ENCODE results near the gene PRSS56.

Gene PRSS56

DNA sequence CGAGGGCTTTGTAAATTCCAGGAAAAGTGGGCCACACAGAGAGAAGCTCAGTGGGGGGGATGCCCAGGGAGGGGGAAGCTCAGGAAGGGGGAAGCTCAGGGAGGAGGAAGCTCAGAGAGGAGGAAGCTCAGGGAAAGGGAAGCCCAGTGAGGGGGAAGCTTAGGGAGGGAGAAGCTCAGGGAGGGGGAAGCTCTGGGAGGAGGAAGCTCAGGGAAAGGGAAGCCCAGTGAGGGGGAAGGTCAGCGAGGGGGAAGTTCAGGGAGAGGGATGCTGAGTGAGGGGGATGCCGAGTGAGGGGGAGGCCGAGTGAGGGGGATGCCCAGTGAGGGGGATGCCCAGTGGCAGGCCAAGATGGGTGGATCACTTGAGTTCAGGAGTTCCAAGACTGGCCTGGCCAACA, 18.5 kb downstream of the PRSS56 start:
- no peaks in the 10 kb centered on the region for H3K27me3 ChIP-seq (ENCODE audit: insufficient read depth, low read length)
- H3K4me3 ChIP-seq (ENCODE audit: low read depth, low read length), result no peak overlapping the region
- no peak overlapping the region for H4K91ac ChIP-seq (ENCODE audit: low read depth, low read length)
- H3K9me3 ChIP-seq (ENCODE audit: insufficient read depth, low read depth, low read length), result peaks cover 6% of the 10 kb centered on the region
- H3K23ac ChIP-seq (ENCODE audit: low read length), result no peak overlapping the region
- H3K36me3 ChIP-seq (ENCODE audit: control insufficient read depth in 1 of 2, insufficient read depth in 2 of 2, low read length in 2 of 2), result no peaks in the 10 kb centered on the region
- no CpG with 5 or more reads among the region's 4 CpGs for WGBS (ENCODE audit: extremely low coverage, insufficient coverage, insufficient read length)
- H3K4me2 ChIP-seq (ENCODE audit: low read length), result no peak overlapping the region
- no peaks in the 10 kb centered on the region for H3K79me1 ChIP-seq (ENCODE audit: low read length)
- H2AK5ac ChIP-seq (ENCODE audit: low read length), result no peak overlapping the region
- no peak overlapping the region for H3K27ac ChIP-seq (ENCODE audit: low read depth, low read length)
- no peak overlapping the region for H2BK12ac ChIP-seq (ENCODE audit: low read length)
- H2BK120ac ChIP-seq (ENCODE audit: insufficient read depth, low read length, poor library complexity), result no peak overlapping the region
- peaks cover 9 to 10% of the 10 kb centered on the region in 2 experiments for H3K4me1 ChIP-seq (ENCODE audit: control insufficient read depth in 1 of 2, insufficient read depth in 2 of 2, low read length in 2 of 2)
- H3K14ac ChIP-seq (ENCODE audit: low read length), result no peak overlapping the region
- no peak overlapping the region for H3K18ac ChIP-seq (ENCODE audit: low read length)
- H3K4ac ChIP-seq (ENCODE audit: low read depth, low read length), result no peak overlapping the region
- H2AFZ ChIP-seq (ENCODE audit: insufficient read depth, low read length, poor library complexity), result no peak overlapping the region
- no peak for DNase-seq
- no peak overlapping the region for H4K8ac ChIP-seq (ENCODE audit: low read depth, low read length)
- no peak overlapping the region for H2BK5ac ChIP-seq (ENCODE audit: low read depth, low read length, poor library complexity)
- H3K79me2 ChIP-seq (ENCODE audit: control insufficient read depth, insufficient read depth, low read length, poor library complexity), result no peaks in the 10 kb centered on the region
- H4K12ac ChIP-seq (ENCODE audit: low read depth, low read length), result no peak overlapping the region
- no peak overlapping the region for H3K9ac ChIP-seq (ENCODE audit: low read length)

DNA sequence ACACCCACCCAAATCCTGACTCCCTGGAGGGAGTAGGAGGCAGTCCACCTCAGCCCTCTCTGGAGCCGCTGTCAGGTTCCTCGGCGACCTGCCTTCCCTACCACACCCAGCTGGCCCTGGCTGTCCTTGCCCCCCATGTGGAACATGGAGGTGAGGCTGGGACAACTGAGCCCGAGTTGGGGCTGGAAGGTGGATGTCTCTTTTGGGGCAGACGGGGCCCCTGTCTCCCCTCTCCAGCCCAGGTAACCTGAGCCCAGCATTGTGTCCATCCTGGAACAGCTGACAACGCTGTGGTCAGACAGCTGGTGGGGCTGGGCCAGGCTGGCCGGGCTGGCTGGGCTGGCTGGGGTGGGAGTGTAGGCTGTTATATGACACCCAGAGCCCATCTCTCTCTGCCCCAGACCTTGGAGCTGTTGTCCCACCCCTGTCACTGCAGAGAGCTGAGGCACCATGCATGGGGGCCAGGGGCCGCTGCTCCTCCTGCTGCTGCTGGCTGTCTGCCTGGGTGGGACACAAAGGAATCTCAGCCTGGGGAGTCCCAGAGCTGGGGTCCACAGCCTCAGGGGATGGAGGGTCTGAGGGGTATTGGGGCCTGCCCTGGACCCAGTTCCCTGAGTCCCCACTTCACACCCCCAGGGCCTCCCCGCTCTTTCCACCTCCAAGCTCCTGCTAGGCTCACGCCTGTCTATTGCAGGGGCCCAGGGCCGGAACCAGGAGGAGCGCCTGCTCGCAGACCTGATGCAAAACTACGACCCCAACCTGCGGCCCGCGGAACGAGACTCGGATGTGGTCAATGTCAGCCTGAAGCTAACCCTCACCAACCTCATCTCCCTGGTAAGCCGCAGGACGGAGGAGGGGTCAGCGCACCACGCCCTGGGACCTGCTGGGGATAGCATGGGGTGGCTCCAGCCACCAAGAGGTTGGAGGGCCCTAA, 19.4 kb downstream of the PRSS56 start, which contains the start of gene CHRNG:
CHRNG (plus strand) TSS at position 395 of the 934 bp plus-strand sequence; CDS start at position 451, 56 bp downstream.
- H2BK120ac ChIP-seq (ENCODE audit: insufficient read depth, low read length, poor library complexity), result no peak within 1 kb of the TSS
- DNase-seq, result no peak
- H3K27ac ChIP-seq (ENCODE audit: low read depth, low read length), result no peak within 1 kb of the TSS
- H3K4me3 ChIP-seq (ENCODE audit: low read depth, low read length), result no peak within 1 kb of the TSS
- H3K4ac ChIP-seq (ENCODE audit: low read depth, low read length), result no peak within 1 kb of the TSS
- no peak within 1 kb of the TSS for H4K12ac ChIP-seq (ENCODE audit: low read depth, low read length)
- no peak within 1 kb of the TSS for H2BK12ac ChIP-seq (ENCODE audit: low read length)
- H3K4me2 ChIP-seq (ENCODE audit: low read length), result no peak within 1 kb of the TSS
- H2BK5ac ChIP-seq (ENCODE audit: low read depth, low read length, poor library complexity), result no peak within 1 kb of the TSS
- H3K14ac ChIP-seq (ENCODE audit: low read length), result no peak within 1 kb of the TSS
- no peaks in the 10 kb centered on the region for H3K27me3 ChIP-seq (ENCODE audit: insufficient read depth, low read length)
- no CpG with 5 or more reads among the region's 23 CpGs for WGBS (ENCODE audit: extremely low coverage, insufficient coverage, insufficient read length)
- peaks cover 6% of the 10 kb centered on the region for H3K9me3 ChIP-seq (ENCODE audit: insufficient read depth, low read depth, low read length)
- no peak within 1 kb of the TSS for H3K23ac ChIP-seq (ENCODE audit: low read length)
- peaks cover 9 to 10% of the 10 kb centered on the region in 2 experiments for H3K4me1 ChIP-seq (ENCODE audit: control insufficient read depth in 1 of 2, insufficient read depth in 2 of 2, low read length in 2 of 2)
- no peaks in the 10 kb centered on the region for H3K79me1 ChIP-seq (ENCODE audit: low read length)
- H4K91ac ChIP-seq (ENCODE audit: low read depth, low read length), result no peak within 1 kb of the TSS
- H2AFZ ChIP-seq (ENCODE audit: insufficient read depth, low read length, poor library complexity), result no peak within 1 kb of the TSS
- no peaks in the 10 kb centered on the region for H3K36me3 ChIP-seq (ENCODE audit: control insufficient read depth in 1 of 2, insufficient read depth in 2 of 2, low read length in 2 of 2)
- no peak within 1 kb of the TSS for H4K8ac ChIP-seq (ENCODE audit: low read depth, low read length)
- no peak within 1 kb of the TSS for H3K18ac ChIP-seq (ENCODE audit: low read length)
- H3K79me2 ChIP-seq (ENCODE audit: control insufficient read depth, insufficient read depth, low read length, poor library complexity), result no peaks in the 10 kb centered on the region
- no peak within 1 kb of the TSS for H3K9ac ChIP-seq (ENCODE audit: low read length)
- H2AK5ac ChIP-seq (ENCODE audit: low read length), result no peak within 1 kb of the TSS

DNA sequence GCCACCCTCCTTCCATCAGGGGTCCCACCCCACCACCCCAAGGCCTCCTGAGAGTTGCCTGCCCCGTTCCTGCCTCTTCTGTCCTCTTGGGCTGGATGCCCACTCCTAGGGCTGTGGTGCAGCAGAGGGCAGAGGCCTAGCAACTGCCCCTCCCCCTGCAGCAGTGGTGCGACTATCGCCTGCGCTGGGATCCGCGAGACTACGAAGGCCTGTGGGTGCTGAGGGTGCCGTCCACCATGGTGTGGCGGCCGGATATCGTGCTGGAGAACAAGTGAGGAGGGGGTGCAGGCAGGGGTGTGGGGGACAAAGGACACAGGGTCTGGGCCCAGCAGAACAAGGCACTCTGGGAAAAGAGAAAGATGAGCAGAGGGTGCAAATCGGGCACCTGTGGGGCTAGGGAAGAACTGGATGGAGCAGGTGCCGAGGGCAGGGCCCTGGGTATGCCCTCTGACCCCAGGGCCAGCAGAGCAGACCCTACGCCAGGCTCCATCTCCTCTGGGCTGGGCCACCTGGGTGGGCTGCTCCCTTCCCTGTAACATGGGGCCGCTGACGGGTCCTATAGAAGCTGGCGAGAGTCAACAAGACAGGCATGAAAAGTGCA, 20.4 kb downstream of the PRSS56 start:
- Histone ChIP-seq H4K8ac (ENCODE audit: low read depth, low read length) (no peak overlapping the region), H2BK5ac (ENCODE audit: low read depth, low read length, poor library complexity) (no peak overlapping the region), H3K23ac (ENCODE audit: low read length) (no peak overlapping the region), H3K9me3 (ENCODE audit: insufficient read depth, low read depth, low read length) (peaks cover 6% of the 10 kb centered on the region), H4K12ac (ENCODE audit: low read depth, low read length) (no peak overlapping the region), H3K27me3 (ENCODE audit: insufficient read depth, low read length) (no peaks in the 10 kb centered on the region), H3K36me3 (ENCODE audit: control insufficient read depth in 1 of 2, insufficient read depth in 2 of 2, low read length in 2 of 2) (no peaks in the 10 kb centered on the region), H2BK120ac (ENCODE audit: insufficient read depth, low read length, poor library complexity) (no peak overlapping the region), H3K4me1 (ENCODE audit: control insufficient read depth in 1 of 2, insufficient read depth in 2 of 2, low read length in 2 of 2) (peaks cover 9 to 10% of the 10 kb centered on the region in 2 experiments), H2AFZ (ENCODE audit: insufficient read depth, low read length, poor library complexity) (no peak overlapping the region), H3K79me2 (ENCODE audit: control insufficient read depth, insufficient read depth, low read length, poor library complexity) (no peaks in the 10 kb centered on the region), H3K18ac (ENCODE audit: low read length) (no peak overlapping the region), H3K9ac (ENCODE audit: low read length) (no peak overlapping the region), H2BK12ac (ENCODE audit: low read length) (no peak overlapping the region), H3K4me3 (ENCODE audit: low read depth, low read length) (no peak overlapping the region), H3K27ac (ENCODE audit: low read depth, low read length) (no peak overlapping the region), H2AK5ac (ENCODE audit: low read length) (no peak overlapping the region), H3K79me1 (ENCODE audit: low read length) (no peaks in the 10 kb centered on the region), H3K4ac (ENCODE audit: low read depth, low read length) (no peak overlapping the region), H3K14ac (ENCODE audit: low read length) (no peak overlapping the region), H3K4me2 (ENCODE audit: low read length) (no peak overlapping the region), H4K91ac (ENCODE audit: low read depth, low read length) (no peak overlapping the region)
- WGBS (ENCODE audit: extremely low coverage, insufficient coverage, insufficient read length), result no CpG with 5 or more reads among the region's 17 CpGs
- no peak for DNase-seq

DNA sequence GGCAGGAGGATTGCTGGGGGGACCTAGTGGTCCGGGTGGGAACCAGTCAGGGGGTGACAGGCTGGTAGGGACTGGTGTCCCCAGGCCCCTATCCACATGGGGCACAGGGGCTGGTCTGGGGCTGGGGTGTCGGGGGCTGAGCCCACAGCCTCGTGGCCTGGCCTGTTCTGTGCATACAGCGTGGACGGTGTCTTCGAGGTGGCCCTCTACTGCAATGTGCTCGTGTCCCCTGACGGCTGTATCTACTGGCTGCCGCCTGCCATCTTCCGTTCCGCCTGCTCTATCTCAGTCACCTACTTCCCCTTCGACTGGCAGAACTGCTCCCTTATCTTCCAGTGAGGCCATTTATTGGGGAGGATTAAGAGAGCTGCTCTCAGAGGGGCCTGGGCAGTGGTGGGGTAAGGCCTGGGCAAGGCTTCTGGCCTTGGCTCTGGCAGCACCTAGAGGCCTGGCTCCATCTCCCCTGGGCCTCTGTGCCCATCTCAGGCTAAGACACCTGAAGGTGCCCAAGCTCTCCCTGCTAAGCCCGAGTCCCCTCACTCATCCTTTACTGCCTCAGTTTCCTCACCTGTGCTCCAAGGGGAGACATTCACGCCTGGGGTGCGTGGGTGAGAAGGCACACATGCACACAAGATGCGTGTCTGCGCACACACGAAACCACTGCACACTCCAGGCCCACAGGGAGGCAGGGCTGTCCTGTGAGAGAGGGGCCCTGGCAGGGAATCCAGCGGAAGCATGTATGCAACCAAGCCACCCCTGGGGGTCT, 21.2 kb downstream of the PRSS56 start:
- H4K8ac ChIP-seq (ENCODE audit: low read depth, low read length), result no peak overlapping the region
- H2BK5ac ChIP-seq (ENCODE audit: low read depth, low read length, poor library complexity), result no peak overlapping the region
- no peak overlapping the region for H3K4me2 ChIP-seq (ENCODE audit: low read length)
- no peak overlapping the region for H3K23ac ChIP-seq (ENCODE audit: low read length)
- peaks cover 9 to 10% of the 10 kb centered on the region in 2 experiments for H3K4me1 ChIP-seq (ENCODE audit: control insufficient read depth in 1 of 2, insufficient read depth in 2 of 2, low read length in 2 of 2)
- H3K9ac ChIP-seq (ENCODE audit: low read length), result no peak overlapping the region
- H4K91ac ChIP-seq (ENCODE audit: low read depth, low read length), result no peak overlapping the region
- H3K14ac ChIP-seq (ENCODE audit: low read length), result no peak overlapping the region
- H4K12ac ChIP-seq (ENCODE audit: low read depth, low read length), result no peak overlapping the region
- no peak overlapping the region for H2BK12ac ChIP-seq (ENCODE audit: low read length)
- no peak overlapping the region for H2AK5ac ChIP-seq (ENCODE audit: low read length)
- no peak overlapping the region for H3K27ac ChIP-seq (ENCODE audit: low read depth, low read length)
- H3K27me3 ChIP-seq (ENCODE audit: insufficient read depth, low read length), result no peaks in the 10 kb centered on the region
- no CpG with 5 or more reads among the region's 19 CpGs for WGBS (ENCODE audit: extremely low coverage, insufficient coverage, insufficient read length)
- no peak overlapping the region for H2AFZ ChIP-seq (ENCODE audit: insufficient read depth, low read length, poor library complexity)
- peak overlapping the region; percentile 51 for H3K4me3 ChIP-seq (ENCODE audit: low read depth, low read length)
- no peaks in the 10 kb centered on the region for H3K79me1 ChIP-seq (ENCODE audit: low read length)
- no peak overlapping the region for H3K18ac ChIP-seq (ENCODE audit: low read length)
- no peak overlapping the region for H3K4ac ChIP-seq (ENCODE audit: low read depth, low read length)
- H3K9me3 ChIP-seq (ENCODE audit: insufficient read depth, low read depth, low read length), result peaks cover 3% of the 10 kb centered on the region
- H3K79me2 ChIP-seq (ENCODE audit: control insufficient read depth, insufficient read depth, low read length, poor library complexity), result no peaks in the 10 kb centered on the region
- DNase-seq, result no peak
- no peak overlapping the region for H2BK120ac ChIP-seq (ENCODE audit: insufficient read depth, low read length, poor library complexity)
- H3K36me3 ChIP-seq (ENCODE audit: control insufficient read depth in 1 of 2, insufficient read depth in 2 of 2, low read length in 2 of 2), result no peaks in the 10 kb centered on the region
